Mucosa of descending colon (tissue), 3 donors: Measurements from ENCODE around the gene GLG1. TPM values are rescaled to one million over a fixed set of nuclear protein-coding genes. Genes with fewer than 3 reads are reported as not detected.
A peak's percentile ranks its signal among the peaks of the same experiment; 100 is the strongest.

Source experiments
- ATAC-seq: fragments of 200-7000 bp; cut with Tn5 transposase; one replicate; pipeline ENCODE4 v1.9.1; 2020; ENCODE audit warnings: mild to moderate bottlenecking, moderate library complexity
- DNase-seq, 3 donors: peaks; one replicate each; pipeline ENCODE4 v3.0.0-alpha.2; 2020
- H3K36me3 ChIP-seq: fragments of 200-600 bp; one replicate; pipeline ENCODE4 v1.8.0; 2021; ENCODE audit warnings: low read depth, mild to moderate bottlenecking
- H3K4me1 ChIP-seq: fragments of 200-600 bp; one replicate; pipeline ENCODE4 v1.8.0; 2021; ENCODE audit warnings: low read depth, mild to moderate bottlenecking
- H3K4me3 ChIP-seq: fragments of 200-600 bp; one replicate; pipeline ENCODE4 v1.8.0; 2021; ENCODE audit warnings: mild to moderate bottlenecking
- H3K9me3 ChIP-seq: fragments of 200-600 bp; one replicate; pipeline ENCODE4 v1.8.0; 2021; ENCODE audit warnings: mild to moderate bottlenecking
- CTCF ChIP-seq: fragments of 200-600 bp; IDR thresholded peaks from one replicate; pipeline ENCODE4 v1.8.0; 2022; ENCODE audit warnings: antibody characterized with exemption, mild to moderate bottlenecking
- intact Hi-C, 2 donors: fragments of 100-400 bp; cut with DNase I in 1 of 2; cut with micrococcal nuclease in 1 of 2; formaldehyde crosslinking; loops; one replicate each; pipeline versions ENCODE4 v1.11.0 to v1.11.1; 2022; cut with DNase I, micrococcal nuclease
- total RNA-seq, 3 donors: library from RNA; stranded (reverse); fragmentation: NEBNext Ultra II Directional in 2 of 3; extraction: Animal tissue kit (Norgen Biotek cat#: 25700) in 2 of 3; gene quantifications; one replicate each; pipeline versions ENCODE4 v1.2.1 to v1.2.4, GENCODE V29; 2021 to 2023
- donor health status: DM: no; HTN: no; CAD: no; lungs with moderate emphysema.
- donor health status: DM: no; HTN: no; CAD: no.
- donor health status: DM: no; HTN: yes; CAD: no.

Gene GLG1
- total RNA-seq, 3 donors from 2014 or later: 91.3 to 122 (median 99.7) TPM

- H3K4me1 ChIP-seq: peaks cover 18% of the 10 kb centered on the region
- no peaks in the 10 kb centered on the region for H3K36me3 ChIP-seq
- DNase-seq: no peak
- TF ChIP-seq CTCF: no peak
- intact Hi-C loops: no loop called here
- ATAC-seq: no peak
- no peaks in the 10 kb centered on the region for H3K9me3 ChIP-seq
- no peak overlapping the region for H3K4me3 ChIP-seq
Measured at GRCh38 chr16:74608381-74608780, 1.5 kb upstream of the GLG1 start.

GRCh38 chr16:74607962-74608356, 1.0 kb upstream of the GLG1 start:
- Histone ChIP-seq H3K4me1 (peaks cover 19% of the 10 kb centered on the region), H3K4me3 (no peak overlapping the region), H3K9me3 (no peaks in the 10 kb centered on the region), H3K36me3 (no peaks in the 10 kb centered on the region)
- no peak for TF ChIP-seq CTCF
- ATAC-seq (no peak), DNase-seq (no peak)
- intact Hi-C loops: no loop called here

GRCh38 chr16:74607310-74607961, 522 bp upstream of the GLG1 start:
- ATAC-seq (peak; percentile 62), DNase-seq (no peak)
- Histone ChIP-seq H3K9me3 (no peaks in the 10 kb centered on the region), H3K36me3 (no peaks in the 10 kb centered on the region), H3K4me3 (peak overlapping the region; percentile 96), H3K4me1 (peaks cover 22% of the 10 kb centered on the region)
- intact Hi-C loops: no loop called here
- TF ChIP-seq CTCF: no peak

- Histone ChIP-seq H3K9me3 (no peaks in the 10 kb centered on the region), H3K4me1 (peaks cover 23% of the 10 kb centered on the region), H3K36me3 (no peaks in the 10 kb centered on the region), H3K4me3 (peak overlapping the region; percentile 96)
- DNase-seq (no peak), ATAC-seq (peak; percentile 12)
- intact Hi-C loops: no loop called here
- no peak for TF ChIP-seq CTCF
Measured at GRCh38 chr16:74605746-74606520, 981 bp downstream of the GLG1 start.

GRCh38 chr16:74605332-74605731, 1.6 kb downstream of the GLG1 start:
- intact Hi-C loops: no loop called here
- no peak for ATAC-seq
- TF ChIP-seq CTCF: no peak
- Histone ChIP-seq H3K9me3 (no peaks in the 10 kb centered on the region), H3K36me3 (no peaks in the 10 kb centered on the region), H3K4me1 (peaks cover 29% of the 10 kb centered on the region), H3K4me3 (no peak overlapping the region)
- no peak for DNase-seq
